Sigmoid colon (tissue), 7 donors: ENCODE results near the gene SYNGR1. TPM values are rescaled to one million over a fixed set of nuclear protein-coding genes. Genes with fewer than 3 reads are reported as not detected.

ENCODE experiments used
- DNase-seq: peaks from one replicate; pipeline ENCODE4 v3.0.0-alpha.2; 2019
- H3K27ac ChIP-seq, 4 donors: fragments of 200-600 bp; sonication (generic); one replicate each; pipeline ENCODE4 v1.5.1; 2016 to 2019; ENCODE audit warnings: mild to moderate bottlenecking in 1 of 4
- H3K27me3 ChIP-seq, 3 donors: fragments of 200-600 bp; sonication (generic); one replicate each; pipeline ENCODE4 v1.5.1; 2019; ENCODE audit warnings: mild to moderate bottlenecking in 1 of 3
- H3K36me3 ChIP-seq, 4 donors: fragments of 200-600 bp; sonication (generic); one replicate each; pipeline ENCODE4 v1.5.1; 2016 to 2019
- H3K4me1 ChIP-seq, 4 donors: fragments of 200-600 bp; sonication (generic); one replicate each; pipeline ENCODE4 v1.5.1; 2017 to 2019
- H3K4me3 ChIP-seq, 4 donors: fragments of 200-600 bp; sonication (generic); one replicate each; pipeline ENCODE4 v1.5.1; 2017 to 2019; ENCODE audit warnings: mild to moderate bottlenecking in 2 of 4, moderate library complexity in 1 of 4
- H3K9me3 ChIP-seq, 4 donors: fragments of 200-600 bp in 3 of 4; sonication (generic) in 3 of 4; one replicate each; pipeline versions ENCODE4 v1.5.1 to v1.6.1; 2013 to 2019
- CTCF ChIP-seq, 4 experiments: fragments of 450-650 bp in 3 of 4; fragments of 200-600 bp in 1 of 4; IDR thresholded peaks; one replicate each; pipeline ENCODE4 v1.5.1; 2016 to 2019; ENCODE audit warnings: antibody characterized with exemption in 4 of 4, mild to moderate bottlenecking in 3 of 4, moderate library complexity in 2 of 4
- EP300 ChIP-seq, 4 donors: sonication (generic); formaldehyde crosslinking; IDR thresholded peaks; one replicate each; pipeline ENCODE4 v1.6.1; 2017; ENCODE audit warnings: antibody characterized with exemption in 4 of 4
- POLR2A ChIP-seq, 2 donors: fragments of 450-650 bp; IDR thresholded peaks; one replicate each; pipeline ENCODE4 v1.6.1; 2016; ENCODE audit warnings: antibody characterized with exemption in 2 of 2, mild to moderate bottlenecking in 2 of 2, moderate library complexity in 2 of 2
- POLR2AphosphoS5 ChIP-seq, 4 donors: sonication (generic); formaldehyde crosslinking; IDR thresholded peaks; one replicate each; pipeline ENCODE4 v1.6.1; 2017; ENCODE audit warnings: antibody characterized with exemption in 4 of 4
- WGBS, 2 donors: extraction: QIAGEN DNeasy Blood & Tissue Kit; methylation state at CpG; one replicate each; pipeline ENCODE4 v1.1.7; 2013; 5-methylcytosine and 5-hydroxymethylcytosine counted together
- intact Hi-C: fragments of 100-400 bp; cut with DNase I; formaldehyde crosslinking; loops from one replicate; pipeline ENCODE4 v1.15.1; 2023
- polyA plus RNA-seq, 3 donors: library from polyadenylated mRNA; stranded (reverse); fragments of 200-250 nt; gene quantifications; one replicate each; pipeline ENCODE4 v1.2.3, GENCODE V29; 2013
- total RNA-seq, 4 donors: library from RNA; depleted of rRNA; stranded (reverse); fragments of >200 nt; gene quantifications; one replicate each; pipeline ENCODE4 v1.1.0, GENCODE V29; 2016
- donor health status: healthy with polysubstance abuse.
- donor health status: Bipolar disorder and iron deficiency.
- donor health status: healthy.

Gene SYNGR1
- total and polyA plus RNA-seq, 7 donors = 0.69 to 29.4 (median 14.5) TPM

- Histone ChIP-seq H3K4me3 (no peak overlapping the region), H3K27me3 (no peaks in the 10 kb centered on the region), H3K4me1 (peaks cover 0 to 23% (median 16%) of the 10 kb centered on the region in 4 donors), H3K36me3 (peaks cover 0 to 6% (median 0%) of the 10 kb centered on the region in 4 donors), H3K9me3 (no peaks in the 10 kb centered on the region), H3K27ac (peak overlapping the region in 3 of 4 donors; percentile 26 to 36 (median 31))
- DNase-seq = no peak
- 64 to 68% methylated on average over 19 of the region's 19 CpGs for WGBS, 2 donors
- intact Hi-C loops = no loop called here
- no peak for TF ChIP-seq EP300 (IDR thresholded peaks at IDR 0.05)
- TF ChIP-seq POLR2A (IDR thresholded peaks at IDR 0.05) = no peak
- no peak for TF ChIP-seq POLR2AphosphoS5 (IDR thresholded peaks at IDR 0.05)
- TF ChIP-seq CTCF (IDR thresholded peaks at IDR 0.05) = no peak
Measured at GRCh38 chr22:39363751-39364515, 14.1 kb downstream of the SYNGR1 start.

- Histone ChIP-seq H3K27ac (peak overlapping the region in 2 of 4 donors; percentile 3 to 19), H3K4me1 (peaks cover 0 to 23% (median 16%) of the 10 kb centered on the region in 4 donors), H3K36me3 (peaks cover 0 to 5% (median 0%) of the 10 kb centered on the region in 4 donors), H3K9me3 (no peaks in the 10 kb centered on the region), H3K27me3 (no peaks in the 10 kb centered on the region), H3K4me3 (no peak overlapping the region)
- intact Hi-C loops = no loop called here
- DNase-seq = no peak
- 68 to 77% methylated on average over 11 of the region's 11 CpGs for WGBS, 2 donors
- TF ChIP-seq POLR2AphosphoS5 (IDR thresholded peaks at IDR 0.05) (no peak), EP300 (IDR thresholded peaks at IDR 0.05) (no peak), CTCF (IDR thresholded peaks at IDR 0.05) (no peak), POLR2A (IDR thresholded peaks at IDR 0.05) (no peak)
Measured at GRCh38 chr22:39364714-39365491, 15.1 kb downstream of the SYNGR1 start.

GRCh38 chr22:39365492-39365780 lies 15.6 kb downstream of the SYNGR1 start:
- Histone ChIP-seq H3K27ac (no peak overlapping the region), H3K4me1 (peaks cover 0 to 23% (median 16%) of the 10 kb centered on the region in 4 donors), H3K4me3 (no peak overlapping the region), H3K36me3 (peaks cover 0 to 5% (median 0%) of the 10 kb centered on the region in 4 donors), H3K27me3 (no peaks in the 10 kb centered on the region), H3K9me3 (no peaks in the 10 kb centered on the region)
- 71 to 77% methylated on average over 3 of the region's 3 CpGs for WGBS, 2 donors
- no peak for TF ChIP-seq EP300 (IDR thresholded peaks at IDR 0.05)
- TF ChIP-seq POLR2A (IDR thresholded peaks at IDR 0.05) = no peak
- no peak for TF ChIP-seq POLR2AphosphoS5 (IDR thresholded peaks at IDR 0.05)
- DNase-seq = no peak
- intact Hi-C loops = no loop called here

GRCh38 chr22:39367035-39367434 lies 17.2 kb downstream of the SYNGR1 start:
- TF ChIP-seq CTCF (IDR thresholded peaks at IDR 0.05) = no peak
- no peak for TF ChIP-seq POLR2A (IDR thresholded peaks at IDR 0.05)
- TF ChIP-seq POLR2AphosphoS5 (IDR thresholded peaks at IDR 0.05) = no peak
- no peak for TF ChIP-seq EP300 (IDR thresholded peaks at IDR 0.05)
- Histone ChIP-seq H3K36me3 (peaks cover 0 to 5% (median 0%) of the 10 kb centered on the region in 4 donors), H3K27ac (no peak overlapping the region), H3K4me3 (no peak overlapping the region), H3K9me3 (no peaks in the 10 kb centered on the region), H3K27me3 (no peaks in the 10 kb centered on the region), H3K4me1 (peaks cover 0 to 23% (median 16%) of the 10 kb centered on the region in 4 donors)
- intact Hi-C loops = no loop called here
- WGBS, 2 donors = 62 to 79% methylated on average over 9 of the region's 9 CpGs
- no peak for DNase-seq

GRCh38 chr22:39368461-39368911 lies 18.7 kb downstream of the SYNGR1 start:
- DNase-seq = no peak
- Histone ChIP-seq H3K4me1 (peaks cover 0 to 18% (median 14%) of the 10 kb centered on the region in 4 donors), H3K36me3 (peaks cover 0 to 5% (median 0%) of the 10 kb centered on the region in 4 donors), H3K27ac (no peak overlapping the region), H3K4me3 (no peak overlapping the region), H3K27me3 (no peaks in the 10 kb centered on the region), H3K9me3 (no peaks in the 10 kb centered on the region)
- intact Hi-C loops = no loop called here
- TF ChIP-seq CTCF (IDR thresholded peaks at IDR 0.05) (no peak), POLR2AphosphoS5 (IDR thresholded peaks at IDR 0.05) (no peak), EP300 (IDR thresholded peaks at IDR 0.05) (no peak)
- 59 to 83% methylated on average over 9 of the region's 9 CpGs for WGBS, 2 donors
